Lower leg skin (tissue), 3 donors: Measurements from ENCODE around the gene TSEN15.

ENCODE experiments used
- CTCF ChIP-seq, 3 donors: fragments of 450-650 bp; IDR thresholded peaks; one replicate each; pipeline ENCODE4 v1.5.1; 2016; ENCODE audit warnings: antibody characterized with exemption in 3 of 3, mild to moderate bottlenecking in 3 of 3, moderate library complexity in 2 of 3
- POLR2A ChIP-seq, 2 donors: fragments of 450-650 bp; IDR thresholded peaks; one replicate each; pipeline ENCODE4 v1.6.1; 2016 to 2017; ENCODE audit warnings: antibody characterized with exemption in 2 of 2, mild to moderate bottlenecking in 1 of 2, moderate library complexity in 1 of 2

- TF ChIP-seq POLR2A (IDR thresholded peaks at IDR 0.05) (no peak), CTCF (IDR thresholded peaks at IDR 0.05) (no peak)
Measured at GRCh38 chr1:184032930-184033418, 18.6 kb upstream of the TSEN15 start.
